Right lobe of liver (tissue), 6 donors: ENCODE data around the gene APBB2. TPM values are rescaled to one million over a fixed set of nuclear protein-coding genes. Genes with fewer than 3 reads are reported as not detected.

ENCODE experiments used
- ATAC-seq, 4 donors: fragments of 200-7000 bp; cut with Tn5 transposase; one replicate each; pipeline ENCODE4 v1.9.1; 2020; ENCODE audit warnings: mild to moderate bottlenecking in 4 of 4, moderate library complexity in 4 of 4
- DNase-seq, 3 donors: peaks; one replicate each; pipeline ENCODE4 v3.0.0-alpha.2; 2020
- H3K27ac ChIP-seq, 3 donors: fragments of 200-600 bp; one replicate each; pipeline ENCODE4 v1.8.0; 2022
- H3K27me3 ChIP-seq, 2 donors: fragments of 200-600 bp; one replicate each; pipeline ENCODE4 v1.8.0; 2022
- H3K36me3 ChIP-seq, 4 donors: fragments of 200-600 bp; sonication (generic) in 1 of 4; one replicate each; pipeline versions ENCODE4 v1.5.1 to v1.8.0; 2017 to 2022; ENCODE audit warnings: control low read depth in 1 of 4
- H3K4me1 ChIP-seq, 4 donors: fragments of 200-600 bp; sonication (generic) in 1 of 4; one replicate each; pipeline versions ENCODE4 v1.5.1 to v1.8.0; 2017 to 2022; ENCODE audit warnings: control low read depth in 1 of 4
- H3K4me3 ChIP-seq, 3 donors: fragments of 200-600 bp; one replicate each; pipeline ENCODE4 v1.8.0; 2022
- H3K9me3 ChIP-seq, 4 donors: fragments of 200-600 bp; sonication (generic) in 1 of 4; one replicate each; pipeline versions ENCODE4 v1.5.1 to v1.8.0; 2017 to 2022; ENCODE audit warnings: control low read depth in 1 of 4
- POLR2A ChIP-seq: fragments of 450-650 bp; IDR thresholded peaks from one replicate; pipeline ENCODE4 v1.6.1; 2017; ENCODE audit warnings: antibody characterized with exemption, mild to moderate bottlenecking
- WGBS: methylation state at CpG from one replicate; pipeline ENCODE4 v1.1.6; 2018; ENCODE audit warnings: low coverage, low lambda C conversion rate; ENCODE audit not compliant: insufficient coverage; ENCODE audit errors: missing lambda C conversion rate; 5-methylcytosine and 5-hydroxymethylcytosine counted together
- intact Hi-C, 2 donors: fragments of 100-400 bp; cut with DNase I; formaldehyde crosslinking; loops; one replicate each; pipeline versions ENCODE4 v1.11.2 to v1.14.1; 2022
- total RNA-seq, 6 experiments: library from RNA; depleted of rRNA in 2 of 6; stranded (reverse); fragments of >200 nt in 2 of 6; fragmentation: NEBNext Ultra II Directional in 3 of 6; extraction: Animal tissue kit (Norgen Biotek cat#: 25700) in 3 of 6; gene quantifications; one replicate each; pipeline versions ENCODE4 v1.1.0 to v1.2.4, GENCODE V29; 2016 to 2023
- TF ChIP-seq, protein P1 (sequence below), 4 donors: fragments of 200-600 bp in 3 of 4; fragments of 450-650 bp in 1 of 4; IDR thresholded peaks; one replicate each; pipeline versions ENCODE4 v1.5.1 to v1.8.0; 2016 to 2022; ENCODE audit warnings: antibody characterized with exemption in 4 of 4, mild to moderate bottlenecking in 2 of 4
- donor health status: DM: no; HTN: yes; CAD: no.
- donor health status: DM: no; HTN: no; CAD: no.
- donor health status: DM: no; HTN: no; CAD: no.
- donor health status: DM: no; HTN: yes; CAD: no.
- donor health status: DM: no; HTN: yes; CAD: no.

APBB2 gene
- total RNA-seq, 6 experiments from 2014 or later: 14.1 to 27.9 (median 25.1) TPM

DNA sequence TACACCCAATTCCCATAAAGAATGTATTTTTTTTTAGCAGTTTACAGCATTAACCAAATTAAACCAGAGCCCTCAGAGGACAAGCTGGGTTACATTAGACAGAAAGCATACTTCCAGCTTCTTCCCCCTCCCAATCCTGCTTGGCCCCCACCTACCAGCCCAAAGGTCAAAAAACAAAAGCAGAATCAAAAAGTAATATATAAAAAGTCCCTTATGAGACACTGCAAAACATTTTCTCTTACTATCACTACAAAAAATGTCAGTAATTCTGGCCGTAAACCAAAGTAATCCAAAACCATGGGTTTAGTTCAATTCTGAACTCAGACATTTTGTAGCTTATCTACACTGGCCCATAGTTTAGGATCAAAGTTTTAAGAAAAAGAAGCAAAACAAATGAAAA, 38.0 kb downstream of the APBB2 start:
- H3K27ac ChIP-seq: no peak overlapping the region
- WGBS: 33% methylated on average over 1 of the region's 1 CpG
- H3K36me3 ChIP-seq: no peaks in the 10 kb centered on the region

DNA sequence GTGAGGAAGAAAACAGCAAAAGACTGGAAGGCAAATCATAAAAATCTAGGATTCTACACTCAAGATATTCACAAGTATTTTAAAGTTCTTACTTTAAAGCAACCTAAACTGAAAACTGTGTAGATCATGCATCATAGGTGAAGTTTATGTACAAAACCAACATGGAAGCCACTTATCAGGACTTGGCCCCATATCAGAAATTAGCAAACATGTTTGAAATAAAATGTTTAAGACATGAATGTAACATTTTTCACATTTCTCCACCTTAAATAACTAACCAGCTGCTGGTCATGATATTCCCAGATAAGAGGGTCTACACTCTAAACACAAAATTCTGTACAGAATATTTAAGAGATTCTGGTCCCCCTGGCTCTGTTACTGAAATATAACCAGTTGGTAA, 38.5 kb downstream of the APBB2 start:
- ATAC-seq (no peak), DNase-seq (no peak)
- Histone ChIP-seq H3K36me3 (no peaks in the 10 kb centered on the region), H3K4me1 (peaks cover 0 to 21% (median 4%) of the 10 kb centered on the region in 4 donors), H3K9me3 (no peaks in the 10 kb centered on the region), H3K4me3 (no peak overlapping the region), H3K27ac (no peak overlapping the region), H3K27me3 (no peaks in the 10 kb centered on the region)
- intact Hi-C loops: no loop called here
- TF ChIP-seq POLR2A: no peak
- TF ChIP-seq, protein P1, sequence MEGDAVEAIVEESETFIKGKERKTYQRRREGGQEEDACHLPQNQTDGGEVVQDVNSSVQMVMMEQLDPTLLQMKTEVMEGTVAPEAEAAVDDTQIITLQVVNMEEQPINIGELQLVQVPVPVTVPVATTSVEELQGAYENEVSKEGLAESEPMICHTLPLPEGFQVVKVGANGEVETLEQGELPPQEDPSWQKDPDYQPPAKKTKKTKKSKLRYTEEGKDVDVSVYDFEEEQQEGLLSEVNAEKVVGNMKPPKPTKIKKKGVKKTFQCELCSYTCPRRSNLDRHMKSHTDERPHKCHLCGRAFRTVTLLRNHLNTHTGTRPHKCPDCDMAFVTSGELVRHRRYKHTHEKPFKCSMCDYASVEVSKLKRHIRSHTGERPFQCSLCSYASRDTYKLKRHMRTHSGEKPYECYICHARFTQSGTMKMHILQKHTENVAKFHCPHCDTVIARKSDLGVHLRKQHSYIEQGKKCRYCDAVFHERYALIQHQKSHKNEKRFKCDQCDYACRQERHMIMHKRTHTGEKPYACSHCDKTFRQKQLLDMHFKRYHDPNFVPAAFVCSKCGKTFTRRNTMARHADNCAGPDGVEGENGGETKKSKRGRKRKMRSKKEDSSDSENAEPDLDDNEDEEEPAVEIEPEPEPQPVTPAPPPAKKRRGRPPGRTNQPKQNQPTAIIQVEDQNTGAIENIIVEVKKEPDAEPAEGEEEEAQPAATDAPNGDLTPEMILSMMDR (IDR thresholded peaks at IDR 0.05): no peak

More for the DNA sequence above, 38.0 kb downstream of the APBB2 start:
- intact Hi-C loops: no loop called here
- TF ChIP-seq, protein P1 (IDR thresholded peaks at IDR 0.05): no peak
- TF ChIP-seq POLR2A: no peak
- no peaks in the 10 kb centered on the region for H3K9me3 ChIP-seq
- H3K4me3 ChIP-seq: no peak overlapping the region
- ATAC-seq (peak in 3 of 4 donors; percentile 31 to 63 (median 32)), DNase-seq (no peak)
- no peaks in the 10 kb centered on the region for H3K27me3 ChIP-seq
- H3K4me1 ChIP-seq: peaks cover 0 to 21% (median 4%) of the 10 kb centered on the region in 4 donors

DNA sequence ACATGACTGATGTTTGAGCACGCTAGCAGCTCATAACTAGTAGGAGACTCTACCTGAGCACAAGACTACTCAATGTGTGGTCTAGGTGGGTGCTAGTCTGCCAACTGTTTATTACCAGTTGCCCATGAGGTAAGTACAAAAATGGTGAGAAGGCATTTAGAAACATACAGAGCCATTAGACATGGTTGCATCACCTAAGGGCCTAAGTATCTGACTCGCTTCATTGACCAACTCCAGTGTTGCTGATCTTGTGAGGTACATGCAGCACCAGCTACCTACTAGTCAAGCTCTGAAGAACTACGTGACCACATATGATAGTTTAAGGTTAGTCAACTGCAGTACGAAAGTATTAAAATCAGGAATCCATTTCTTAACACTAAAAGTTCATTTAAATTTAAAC, 39.9 kb downstream of the APBB2 start:
- 91% methylated on average over 3 of the region's 4 CpGs for WGBS
- no peak overlapping the region for H3K27ac ChIP-seq
- no peak for ATAC-seq
- no peak for DNase-seq
- no peaks in the 10 kb centered on the region for H3K36me3 ChIP-seq
- no peak overlapping the region for H3K4me3 ChIP-seq
- H3K27me3 ChIP-seq: no peaks in the 10 kb centered on the region
- no peak for TF ChIP-seq POLR2A
- TF ChIP-seq, protein P1 (IDR thresholded peaks at IDR 0.05): no peak
- no peaks in the 10 kb centered on the region for H3K9me3 ChIP-seq
- intact Hi-C loops: no loop called here
- peaks cover 0 to 20% (median 4%) of the 10 kb centered on the region in 4 donors for H3K4me1 ChIP-seq

DNA sequence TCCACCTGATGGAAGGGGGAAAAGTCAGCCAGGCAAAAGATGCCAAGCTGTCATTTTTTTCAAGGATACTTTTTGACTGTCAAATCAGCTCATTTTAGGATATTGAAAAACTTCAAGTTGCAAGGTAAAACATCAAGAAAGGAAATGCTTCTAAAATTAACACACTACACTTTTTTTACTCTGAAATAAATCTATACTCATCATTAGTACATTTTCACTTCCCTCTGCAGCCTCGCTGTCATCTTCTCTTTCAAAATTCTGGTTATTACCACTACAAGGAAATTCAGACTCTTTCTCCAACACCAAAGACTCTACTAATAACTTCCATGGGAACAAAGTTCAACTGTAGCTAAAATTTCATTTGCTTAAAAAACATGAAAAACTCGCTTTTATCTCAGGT, 41.6 kb downstream of the APBB2 start:
- TF ChIP-seq, protein P1 (IDR thresholded peaks at IDR 0.05): no peak
- TF ChIP-seq POLR2A: no peak
- H3K27me3 ChIP-seq: no peaks in the 10 kb centered on the region
- DNase-seq (no peak), ATAC-seq (no peak)
- peaks cover 0 to 17% (median 4%) of the 10 kb centered on the region in 4 donors for H3K4me1 ChIP-seq
- 59% methylated on average over 2 of the region's 2 CpGs for WGBS
- H3K9me3 ChIP-seq: no peaks in the 10 kb centered on the region
- no peaks in the 10 kb centered on the region for H3K36me3 ChIP-seq
- H3K4me3 ChIP-seq: no peak overlapping the region
- intact Hi-C loops: no loop called here
- H3K27ac ChIP-seq: no peak overlapping the region

DNA sequence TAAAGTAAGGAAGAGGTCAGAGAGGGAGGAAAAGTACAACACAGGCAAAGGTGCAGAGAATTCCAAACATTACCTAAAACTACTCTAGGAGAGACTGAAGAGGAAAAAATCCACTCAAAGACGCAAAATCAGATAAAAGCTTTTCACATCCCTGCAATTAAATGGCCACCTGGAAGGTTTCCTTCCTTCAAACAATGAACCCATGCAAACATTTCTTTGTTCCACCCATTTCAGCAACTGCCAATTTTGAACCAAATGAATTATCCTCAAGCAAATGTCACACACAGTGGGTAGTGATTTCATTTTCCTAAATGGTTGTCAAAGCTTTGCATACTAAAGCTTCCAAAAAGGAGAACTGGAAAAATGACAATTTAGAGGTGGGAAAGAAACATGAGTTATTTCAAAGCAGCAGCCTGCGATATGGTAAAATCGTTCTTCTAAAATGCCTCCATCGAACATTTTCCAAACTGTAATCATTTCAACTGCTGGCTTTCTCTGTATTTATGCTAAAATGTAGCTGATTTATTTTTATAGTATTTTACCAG, 45.0 kb downstream of the APBB2 start:
- WGBS: 89% methylated on average over 4 of the region's 4 CpGs
- TF ChIP-seq, protein P1 (IDR thresholded peaks at IDR 0.05): no peak
- no peak for TF ChIP-seq POLR2A
- no peak overlapping the region for H3K27ac ChIP-seq
- no peaks in the 10 kb centered on the region for H3K9me3 ChIP-seq
- intact Hi-C loops: no loop called here
- H3K4me1 ChIP-seq: peaks cover 0 to 5% (median 0%) of the 10 kb centered on the region in 4 donors
- DNase-seq (no peak), ATAC-seq (no peak)
- H3K4me3 ChIP-seq: no peak overlapping the region
- H3K27me3 ChIP-seq: no peaks in the 10 kb centered on the region
- H3K36me3 ChIP-seq: no peaks in the 10 kb centered on the region
